Neural progenitor cell (in vitro differentiated cells): Measurements from ENCODE around the gene YY2. TPM values are rescaled to one million over a fixed set of nuclear protein-coding genes. Genes with fewer than 3 reads are reported as not detected.

Source experiments
- DNase-seq: peaks from one replicate; pipeline ENCODE4 v3.0.0-alpha.2; 2016; ENCODE audit warnings: low spot score
- H2AFZ ChIP-seq: fragments of 200-600 bp; sonication (generic); replicated peaks from 2 replicates; pipeline ENCODE4 v1.6.1; 2016; ENCODE audit warnings: antibody characterized with exemption
- H3F3A ChIP-seq: fragments of 200-600 bp; sonication (generic); 2 replicates; pipeline ENCODE4 v1.6.1; 2016; ENCODE audit warnings: antibody characterized with exemption, low read depth
- H3K27ac ChIP-seq: fragments of 200-600 bp; sonication (generic); 2 replicates; pipeline ENCODE4 v1.5.1; 2016; ENCODE audit warnings: mild to moderate bottlenecking
- H3K27me3 ChIP-seq: fragments of 200-600 bp; sonication (generic); 2 replicates; pipeline ENCODE4 v1.6.1; 2016; ENCODE audit warnings: mild to moderate bottlenecking, moderate library complexity
- H3K36me3 ChIP-seq: fragments of 200-600 bp; sonication (generic); 2 replicates; pipeline ENCODE4 v1.5.1; 2016
- H3K4me1 ChIP-seq: fragments of 200-600 bp; sonication (generic); 2 replicates; pipeline ENCODE4 v1.6.1; 2016; ENCODE audit warnings: mixed run types
- H3K4me2 ChIP-seq: fragments of 200-600 bp; sonication (generic); 2 replicates; pipeline ENCODE4 v1.6.1; 2016
- H3K4me3 ChIP-seq: fragments of 200-600 bp; sonication (generic); 2 replicates; pipeline ENCODE4 v1.5.1; 2016
- H3K79me2 ChIP-seq: fragments of 200-600 bp; sonication (generic); 2 replicates; pipeline ENCODE4 v1.6.1; 2016; ENCODE audit warnings: low read depth
- H3K9ac ChIP-seq: fragments of 200-600 bp; sonication (generic); 2 replicates; pipeline ENCODE4 v1.6.1; 2016
- H3K9me3 ChIP-seq: fragments of 200-600 bp; sonication (generic); 2 replicates; pipeline ENCODE4 v1.5.1; 2016; ENCODE audit warnings: low read depth
- H4K20me1 ChIP-seq: fragments of 200-600 bp; sonication (generic); 2 replicates; pipeline ENCODE4 v1.6.1; 2016; ENCODE audit warnings: low read depth
- H3K27ac Mint-ChIP-seq: 3 replicates; pipeline ENCODE4 v1.8.0; 2021; ENCODE audit warnings: mixed read lengths
- H3K27me3 Mint-ChIP-seq: 2 replicates; pipeline ENCODE4 v1.8.0; 2022; ENCODE audit warnings: low read depth, mild to moderate bottlenecking, inconsistent platforms, moderate library complexity, mixed read lengths; ENCODE audit not compliant: insufficient read depth
- H3K36me3 Mint-ChIP-seq: 3 replicates; pipeline ENCODE4 v1.8.0; 2021; ENCODE audit warnings: mixed read lengths
- H3K4me1 Mint-ChIP-seq: 3 replicates; pipeline ENCODE4 v1.8.0; 2021; ENCODE audit warnings: mixed read lengths
- H3K4me3 Mint-ChIP-seq: 3 replicates; pipeline ENCODE4 v1.8.0; 2021; ENCODE audit warnings: mild to moderate bottlenecking, moderate library complexity, mixed read lengths
- H3K9me3 Mint-ChIP-seq: 3 replicates; pipeline ENCODE4 v1.8.0; 2020; ENCODE audit warnings: mixed read lengths
- EZH2 ChIP-seq: fragments of 200-600 bp; sonication (generic); IDR thresholded peaks from 2 replicates; pipeline ENCODE4 v1.6.1; 2017; ENCODE audit warnings: antibody characterized with exemption, mild to moderate bottlenecking, moderate library complexity
- EZH2phosphoT487 ChIP-seq: fragments of 200-600 bp; sonication (generic); IDR thresholded peaks from 2 replicates; pipeline ENCODE4 v1.6.1; 2017; ENCODE audit warnings: antibody characterized with exemption
- total RNA-seq: library from RNA; depleted of rRNA; stranded (reverse); fragments of >200 nt; gene quantifications from 2 replicates; pipeline ENCODE4 v1.2.3, GENCODE V29; 2015; ENCODE audit warnings: low replicate concordance
- TF ChIP-seq, protein P1 (sequence below): fragments of 200-600 bp; sonication (generic); IDR thresholded peaks from 2 replicates; pipeline ENCODE4 v1.5.1; 2017; ENCODE audit warnings: antibody characterized with exemption, mild to moderate bottlenecking

YY2 gene
- total RNA-seq = 0.22 and 0.56 TPM in 2 replicates

DNA sequence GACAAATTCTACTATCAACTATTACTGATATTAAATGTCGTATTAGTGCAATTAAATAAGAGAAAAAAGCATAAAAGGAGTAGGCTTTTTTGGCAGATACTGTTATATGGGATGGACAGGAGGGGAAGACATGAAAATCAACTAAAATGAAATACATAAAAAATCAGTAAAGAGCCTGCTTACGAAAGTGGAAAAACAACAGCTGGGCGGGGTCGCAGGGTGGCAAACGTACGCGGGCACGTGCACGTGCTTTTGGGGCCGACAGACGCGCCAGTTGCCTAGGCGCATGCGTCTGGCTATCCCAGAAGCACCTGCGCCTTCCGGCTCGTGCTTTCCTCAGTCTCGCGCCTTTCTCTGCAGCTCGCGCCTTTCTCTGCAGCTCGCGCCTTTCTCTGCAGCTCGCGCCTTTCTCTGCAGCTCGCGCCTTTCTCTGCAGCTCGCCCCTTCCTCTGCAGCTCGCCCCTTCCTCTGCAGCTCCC is at the start of gene YY2:
YY2 (plus strand) TSS at position 51 of the 479 bp plus-strand sequence. CDS start 498 bp downstream, outside the sequence.
- H2AFZ ChIP-seq = no peak within 1 kb of the TSS
- no peak for DNase-seq
- H3K9me3 ChIP-seq = peaks cover 11% of the 10 kb centered on the region
- no peak within 1 kb of the TSS for H3K9ac ChIP-seq
- peaks cover 16% of the 10 kb centered on the region for H3K36me3 Mint-ChIP-seq
- peaks cover 2% of the 10 kb centered on the region for H3K9me3 Mint-ChIP-seq
- H3K4me3 ChIP-seq = no peak within 1 kb of the TSS
- H3K36me3 ChIP-seq = peaks cover 14% of the 10 kb centered on the region
- H3K27ac ChIP-seq = no peak within 1 kb of the TSS
- H4K20me1 ChIP-seq = no peaks in the 10 kb centered on the region
- TF ChIP-seq EZH2phosphoT487 (no peak), EZH2 (no peak)
- TF ChIP-seq, protein P1, sequence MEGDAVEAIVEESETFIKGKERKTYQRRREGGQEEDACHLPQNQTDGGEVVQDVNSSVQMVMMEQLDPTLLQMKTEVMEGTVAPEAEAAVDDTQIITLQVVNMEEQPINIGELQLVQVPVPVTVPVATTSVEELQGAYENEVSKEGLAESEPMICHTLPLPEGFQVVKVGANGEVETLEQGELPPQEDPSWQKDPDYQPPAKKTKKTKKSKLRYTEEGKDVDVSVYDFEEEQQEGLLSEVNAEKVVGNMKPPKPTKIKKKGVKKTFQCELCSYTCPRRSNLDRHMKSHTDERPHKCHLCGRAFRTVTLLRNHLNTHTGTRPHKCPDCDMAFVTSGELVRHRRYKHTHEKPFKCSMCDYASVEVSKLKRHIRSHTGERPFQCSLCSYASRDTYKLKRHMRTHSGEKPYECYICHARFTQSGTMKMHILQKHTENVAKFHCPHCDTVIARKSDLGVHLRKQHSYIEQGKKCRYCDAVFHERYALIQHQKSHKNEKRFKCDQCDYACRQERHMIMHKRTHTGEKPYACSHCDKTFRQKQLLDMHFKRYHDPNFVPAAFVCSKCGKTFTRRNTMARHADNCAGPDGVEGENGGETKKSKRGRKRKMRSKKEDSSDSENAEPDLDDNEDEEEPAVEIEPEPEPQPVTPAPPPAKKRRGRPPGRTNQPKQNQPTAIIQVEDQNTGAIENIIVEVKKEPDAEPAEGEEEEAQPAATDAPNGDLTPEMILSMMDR = no peak
- H3K27me3 ChIP-seq = no peaks in the 10 kb centered on the region
- H3K27ac Mint-ChIP-seq = no peak within 1 kb of the TSS
- peaks cover 4% of the 10 kb centered on the region for H3K27me3 Mint-ChIP-seq
- H3F3A ChIP-seq = no peaks in the 10 kb centered on the region
- H3K4me1 ChIP-seq = no peaks in the 10 kb centered on the region
- H3K79me2 ChIP-seq = no peaks in the 10 kb centered on the region
- no peak within 1 kb of the TSS for H3K4me2 ChIP-seq
- H3K4me1 Mint-ChIP-seq = no peaks in the 10 kb centered on the region
- H3K4me3 Mint-ChIP-seq = no peak within 1 kb of the TSS

DNA sequence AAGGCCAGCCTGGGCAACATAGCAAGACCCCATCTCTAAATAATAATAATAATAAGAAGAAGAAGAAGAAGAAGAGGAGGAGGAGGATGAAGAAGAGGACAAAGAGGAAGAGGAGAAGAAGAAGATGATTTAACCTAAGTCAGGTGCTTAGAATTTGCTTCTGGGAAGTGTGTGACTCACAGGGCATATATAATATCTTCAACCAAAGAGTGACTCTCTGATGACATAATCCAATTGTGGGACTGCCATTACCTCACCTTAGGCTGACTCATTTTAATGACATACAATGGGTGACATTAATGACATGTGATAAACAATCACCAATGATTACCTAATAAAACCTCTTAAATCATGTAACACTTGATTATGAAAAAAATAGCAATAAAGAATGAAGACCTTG is 49.1 kb upstream of the YY2 start:
- H3K27me3 Mint-ChIP-seq = peaks cover 3% of the 10 kb centered on the region
- Histone ChIP-seq H3K36me3 (no peaks in the 10 kb centered on the region), H3K4me2 (no peak overlapping the region), H3K4me3 (no peak overlapping the region), H3K79me2 (no peaks in the 10 kb centered on the region), H3K4me1 (no peaks in the 10 kb centered on the region), H3K9me3 (no peaks in the 10 kb centered on the region), H2AFZ (no peak overlapping the region), H3K9ac (no peak overlapping the region), H3K27ac (no peak overlapping the region), H4K20me1 (no peaks in the 10 kb centered on the region), H3F3A (no peaks in the 10 kb centered on the region), H3K27me3 (no peaks in the 10 kb centered on the region)
- no peaks in the 10 kb centered on the region for H3K36me3 Mint-ChIP-seq
- no peaks in the 10 kb centered on the region for H3K4me1 Mint-ChIP-seq
- TF ChIP-seq EZH2 (no peak), EZH2phosphoT487 (no peak)
- TF ChIP-seq, protein P1 = no peak
- peaks cover 2% of the 10 kb centered on the region for H3K9me3 Mint-ChIP-seq
- H3K4me3 Mint-ChIP-seq = no peak overlapping the region
- DNase-seq = no peak
- no peak overlapping the region for H3K27ac Mint-ChIP-seq

DNA sequence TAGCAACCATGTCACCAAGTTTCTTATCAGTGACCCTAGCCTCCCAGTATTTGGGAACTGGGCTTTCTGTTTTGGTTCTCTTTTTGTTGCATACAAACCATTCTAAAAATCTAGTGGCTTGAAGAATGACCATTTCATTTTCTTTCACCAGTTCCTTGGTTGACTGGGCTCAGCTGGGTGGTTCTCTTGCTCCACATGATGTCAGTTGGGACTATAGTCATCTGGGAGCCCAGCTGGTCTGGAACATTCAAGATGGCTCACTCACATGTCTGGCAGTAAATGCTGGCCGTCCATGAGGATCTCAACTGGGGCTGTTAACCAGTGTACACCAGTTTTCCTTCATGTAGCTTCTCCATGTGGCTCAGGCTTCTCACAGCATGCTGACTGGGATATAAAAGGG is 44.0 kb upstream of the YY2 start:
- Histone ChIP-seq H3K4me1 (no peaks in the 10 kb centered on the region), H3K79me2 (no peaks in the 10 kb centered on the region), H4K20me1 (no peaks in the 10 kb centered on the region), H2AFZ (no peak overlapping the region), H3K27me3 (no peaks in the 10 kb centered on the region), H3K4me3 (no peak overlapping the region), H3K4me2 (no peak overlapping the region), H3K27ac (no peak overlapping the region), H3K9me3 (no peaks in the 10 kb centered on the region), H3K9ac (no peak overlapping the region), H3F3A (no peaks in the 10 kb centered on the region), H3K36me3 (no peaks in the 10 kb centered on the region)
- no peaks in the 10 kb centered on the region for H3K36me3 Mint-ChIP-seq
- H3K27ac Mint-ChIP-seq = no peak overlapping the region
- H3K9me3 Mint-ChIP-seq = peaks cover 2% of the 10 kb centered on the region
- no peaks in the 10 kb centered on the region for H3K27me3 Mint-ChIP-seq
- H3K4me1 Mint-ChIP-seq = peaks cover 13% of the 10 kb centered on the region
- DNase-seq = no peak
- no peak overlapping the region for H3K4me3 Mint-ChIP-seq
- TF ChIP-seq EZH2 (no peak), EZH2phosphoT487 (no peak)
- TF ChIP-seq, protein P1 = no peak
